Measurements from ENCODE around the gene ATP10B. TPM values are rescaled to one million over a fixed set of nuclear protein-coding genes. Genes with fewer than 3 reads are reported as not detected.

Gene ATP10B
- total and polyA plus RNA-seq, 2 of the 8 experiments (the other 6 are each of a cell fraction or from before 2014, with no cell fraction given): 0.06 to 0.11 TPM

- no peak for TF ChIP-seq CBX8 (IDR thresholded peaks at IDR 0.05; ENCODE audit: borderline replicate concordance, low read depth, low read length)
- TF ChIP-seq SP4 (IDR thresholded peaks at IDR 0.05; ENCODE audit: low read length): no peak
Observed at GRCh38 chr5:160702934-160703333, 149.1 kb downstream of the ATP10B start (continued).

Data from H1 (cell line).